ENCODE results near the gene DRG2.

Gene DRG2, protein sequence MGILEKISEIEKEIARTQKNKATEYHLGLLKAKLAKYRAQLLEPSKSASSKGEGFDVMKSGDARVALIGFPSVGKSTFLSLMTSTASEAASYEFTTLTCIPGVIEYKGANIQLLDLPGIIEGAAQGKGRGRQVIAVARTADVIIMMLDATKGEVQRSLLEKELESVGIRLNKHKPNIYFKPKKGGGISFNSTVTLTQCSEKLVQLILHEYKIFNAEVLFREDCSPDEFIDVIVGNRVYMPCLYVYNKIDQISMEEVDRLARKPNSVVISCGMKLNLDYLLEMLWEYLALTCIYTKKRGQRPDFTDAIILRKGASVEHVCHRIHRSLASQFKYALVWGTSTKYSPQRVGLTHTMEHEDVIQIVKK

DNA sequence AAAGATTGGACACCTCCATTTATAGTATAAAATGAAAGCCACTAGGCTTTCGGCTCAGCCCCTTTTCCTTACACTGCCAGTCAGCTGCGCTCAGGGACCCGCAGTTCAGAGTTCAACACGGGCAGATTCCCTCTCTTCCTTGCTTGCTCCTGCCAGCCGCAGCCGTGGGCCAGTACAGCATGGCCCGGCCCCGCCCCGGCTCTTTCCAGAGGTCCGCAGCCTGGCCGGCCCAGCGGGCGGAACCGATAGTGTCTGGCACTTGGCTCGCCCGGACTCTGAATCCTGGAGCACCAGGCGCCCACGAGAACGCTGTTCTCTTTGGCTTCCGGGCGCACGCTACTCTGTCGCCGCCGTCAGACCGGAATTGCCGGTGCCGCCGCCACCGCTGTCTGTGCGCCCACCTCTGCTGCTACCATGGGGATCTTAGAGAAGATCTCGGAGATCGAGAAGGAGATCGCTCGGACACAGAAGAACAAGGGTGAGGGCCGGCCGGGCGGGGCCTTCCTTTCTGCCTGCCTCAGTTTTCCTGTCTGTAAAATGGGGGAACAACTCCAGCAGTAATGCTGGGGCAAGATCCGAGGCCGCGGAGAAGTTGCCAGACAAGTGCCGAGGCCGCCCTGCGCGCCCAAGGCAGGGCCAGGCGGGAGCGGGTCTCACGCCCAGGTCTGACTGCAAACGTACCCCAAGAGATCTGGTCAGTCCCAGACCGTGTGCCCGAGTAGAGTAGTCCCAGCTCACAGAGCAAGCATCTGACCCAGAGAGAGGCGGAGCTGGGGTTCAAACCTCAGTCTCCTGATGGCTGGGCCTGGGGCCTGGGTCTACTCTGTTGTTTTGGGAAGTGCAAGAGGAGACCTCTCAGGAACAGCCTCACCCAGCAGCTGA is at the start of gene DRG2:
Gene DRG2 (plus strand): TSS at position 339 of the 882 bp plus-strand sequence. CDS start 76 bp downstream, at position 415.
- peak; percentile 94 to 96 for DNase-seq

DNA sequence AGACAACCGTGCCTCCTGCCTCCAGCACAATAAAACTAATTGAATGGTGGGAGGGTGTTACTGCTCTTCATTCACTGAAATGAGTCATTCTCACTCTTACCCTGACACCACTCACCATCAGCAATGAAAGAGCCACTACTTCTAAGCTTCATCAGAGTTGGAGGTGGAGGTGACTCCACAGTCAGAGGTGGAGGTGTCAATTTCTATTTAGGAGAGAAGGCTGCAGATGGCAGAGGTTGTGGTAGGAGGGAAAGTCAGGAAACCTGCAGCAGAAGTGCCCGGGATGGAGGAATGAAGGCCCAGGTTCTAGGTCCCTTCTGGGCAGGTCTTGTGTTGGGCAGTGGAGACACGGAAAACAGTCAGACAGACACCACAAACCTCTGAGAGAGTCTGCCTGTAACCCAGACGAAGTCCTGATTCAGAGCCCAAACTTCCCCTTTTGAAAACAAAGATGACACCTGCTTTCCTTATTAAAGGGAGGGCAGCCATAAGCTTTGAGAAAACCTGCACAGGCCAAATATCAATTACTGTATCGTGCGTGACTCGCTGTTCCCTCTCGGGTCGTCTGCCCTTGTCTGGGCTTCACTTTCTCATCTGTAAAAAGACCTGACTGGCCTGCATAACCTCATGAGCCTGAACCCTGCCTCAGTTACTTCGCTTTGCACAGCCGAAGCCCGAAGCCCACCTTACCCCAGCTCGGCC is 49.4 kb upstream of the DRG2 start:
- DNase-seq, result peak; percentile 11 to 21

GRCh38 chr17:18038861-18039534 is 48.8 kb upstream of the DRG2 start, which contains the start of the genes ATPAF2 and GID4:
Gene ATPAF2, minus strand, starts transcription at chr17:18039168. Its CDS starts 155 bp downstream, at chr17:18039013.
Gene GID4, plus strand, starts transcription at chr17:18039408. Its CDS starts 57 bp downstream, at chr17:18039465.
- peak; percentile 99 to 100 for DNase-seq

GRCh38 chr17:18039535-18040260 is 48.0 kb upstream of the DRG2 start:
- DNase-seq, result peak in 1 of 2 donors; percentile 13

DNA sequence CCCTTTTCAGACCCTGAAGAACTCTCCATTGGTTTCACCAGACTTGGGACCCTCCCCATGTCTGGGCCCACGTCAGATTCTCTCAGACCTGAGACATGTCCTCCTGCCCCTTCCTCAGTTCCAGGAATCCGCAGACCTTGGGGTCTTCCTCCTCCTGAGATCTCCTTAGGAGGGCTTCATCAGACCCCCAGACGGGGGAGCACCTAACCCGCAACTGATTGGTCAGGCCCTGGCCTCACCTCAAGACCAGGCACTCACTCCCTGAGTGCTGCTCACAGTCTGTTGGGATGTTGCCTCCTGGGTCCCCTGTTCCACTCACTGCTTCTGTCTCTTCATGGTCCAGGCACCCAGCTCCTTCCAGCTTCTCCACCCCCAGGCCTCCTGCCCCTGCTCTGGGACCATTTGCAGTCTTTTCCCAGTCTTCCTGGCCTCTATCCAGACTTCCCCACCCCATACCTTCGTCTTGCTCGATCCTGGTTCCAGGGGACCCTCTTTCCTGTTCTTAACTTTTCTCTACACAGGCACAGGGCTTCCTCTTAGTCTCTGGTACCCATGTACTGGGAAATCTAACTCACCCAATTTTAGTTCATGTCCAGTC is 47.4 kb upstream of the DRG2 start:
- no peak for DNase-seq

DNA sequence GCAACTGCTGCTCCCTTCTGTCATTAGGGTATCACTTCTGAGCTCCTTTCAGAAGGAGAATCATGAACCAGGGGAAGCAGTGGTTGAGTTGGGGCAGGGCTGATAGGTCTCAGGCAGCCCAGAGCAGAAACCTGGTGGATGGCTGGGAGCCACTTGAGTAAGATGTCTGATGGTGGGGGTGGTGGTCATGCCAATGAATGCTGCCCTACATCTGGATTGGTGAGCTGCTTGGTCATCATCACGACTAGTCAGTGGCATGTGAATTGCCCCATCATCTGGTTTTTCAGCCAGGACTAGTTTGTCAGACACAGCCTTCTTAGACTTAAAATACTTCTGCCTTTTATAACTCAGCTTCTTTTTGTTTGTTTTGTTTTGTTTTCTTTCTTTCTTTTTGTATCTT is 46.0 kb upstream of the DRG2 start:
- no peak for DNase-seq

DNA sequence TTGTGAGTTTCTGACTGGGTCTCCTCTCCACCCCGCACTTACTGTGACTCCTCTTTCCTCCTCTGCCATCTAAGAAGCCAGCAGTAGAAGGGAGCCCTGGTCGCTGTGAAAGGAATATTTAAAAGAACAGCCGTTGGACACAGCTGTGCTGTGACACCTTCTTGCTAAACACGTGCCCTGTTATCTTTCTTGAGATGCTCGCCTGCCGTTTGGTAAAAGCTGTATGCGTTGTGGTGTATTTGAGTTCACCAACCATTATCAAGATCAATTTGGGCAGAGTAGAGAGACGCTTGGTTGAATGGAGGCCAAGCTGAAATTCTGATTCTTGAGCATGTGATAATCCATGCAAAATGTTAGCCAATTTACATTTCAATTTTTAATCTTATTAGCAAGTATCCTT is 44.8 kb upstream of the DRG2 start:
- DNase-seq, result no peak

DNA sequence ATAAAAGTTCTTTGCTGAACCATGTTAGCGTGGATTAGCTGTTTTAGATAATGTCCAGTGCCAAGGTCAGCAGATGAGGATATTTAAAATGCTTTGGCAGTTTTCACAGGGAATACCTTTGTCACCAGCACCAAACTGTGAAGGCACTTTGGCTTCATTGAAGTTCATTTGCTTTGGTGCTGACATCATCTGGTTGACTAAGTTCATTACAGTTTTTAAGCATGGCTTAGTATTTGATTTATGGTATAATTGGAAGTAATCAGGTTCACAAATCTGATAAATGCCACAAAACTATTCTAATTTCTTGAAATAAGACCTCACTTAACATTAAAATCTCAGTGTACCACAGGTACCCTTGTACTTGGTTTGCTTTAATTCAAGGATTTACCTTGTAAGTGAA is 44.3 kb upstream of the DRG2 start:
- no peak for DNase-seq

- no peak for DNase-seq
Observed at GRCh38 chr17:18044609-18045008, 43.1 kb upstream of the DRG2 start.

DNA sequence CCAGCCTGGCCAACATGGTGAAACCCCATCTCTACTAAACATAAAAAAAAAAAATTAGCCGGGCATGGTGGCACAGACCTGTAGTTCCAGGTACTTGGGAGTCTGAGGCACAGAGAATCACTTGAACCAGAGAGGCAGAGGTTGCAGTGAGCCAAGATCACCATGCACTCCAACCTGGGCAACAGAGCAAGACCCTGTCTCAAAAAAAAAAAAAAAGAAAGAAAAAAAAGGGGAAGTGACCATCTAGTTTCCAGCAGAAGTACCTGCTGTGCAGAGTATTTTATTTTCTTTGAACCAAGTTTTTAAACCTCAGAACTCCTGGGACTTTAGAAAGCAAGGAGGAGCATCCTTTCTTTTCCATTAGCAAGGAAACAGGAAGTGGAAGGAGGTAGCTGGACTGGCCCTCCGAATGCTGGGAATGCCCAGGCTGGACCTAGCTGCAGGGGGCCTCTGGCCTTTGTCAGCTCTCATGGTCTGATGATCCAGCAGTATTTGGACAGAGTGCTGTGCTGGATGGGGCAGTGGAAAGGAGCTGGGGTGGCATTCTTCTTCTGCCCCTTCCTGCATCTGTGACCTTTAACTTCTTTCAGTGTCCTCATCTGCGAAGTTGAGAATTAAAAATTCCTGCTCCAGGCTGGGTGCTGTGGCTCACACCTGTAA is 41.9 kb upstream of the DRG2 start:
- DNase-seq, result no peak

GRCh38 chr17:18055597-18055996 is 32.2 kb upstream of the DRG2 start:
- no peak for DNase-seq

GRCh38 chr17:18056214-18056613 is 31.5 kb upstream of the DRG2 start:
- DNase-seq, result no peak

DNA sequence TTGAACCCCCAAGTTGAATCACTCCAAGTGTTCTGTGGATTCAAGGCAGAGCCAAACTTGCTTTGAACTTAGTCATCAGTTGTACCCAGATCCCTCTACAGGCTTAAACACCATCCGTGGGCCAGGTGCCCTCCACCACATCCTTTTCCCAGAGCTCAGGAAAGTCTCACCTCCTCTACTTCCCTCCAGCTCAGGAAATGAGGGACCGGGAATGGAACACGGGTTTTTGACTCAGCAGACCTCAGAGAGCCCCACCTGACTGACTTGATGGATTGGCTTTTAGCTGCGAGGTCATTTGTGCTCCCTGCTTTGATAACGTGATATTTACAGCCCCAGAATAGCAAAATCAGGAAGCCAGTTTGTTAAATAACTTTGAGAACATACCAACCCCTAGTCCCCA is 28.5 kb upstream of the DRG2 start:
- no peak for DNase-seq

- DNase-seq, result no peak
Observed at GRCh38 chr17:18064053-18064452, 23.7 kb upstream of the DRG2 start.

DNA sequence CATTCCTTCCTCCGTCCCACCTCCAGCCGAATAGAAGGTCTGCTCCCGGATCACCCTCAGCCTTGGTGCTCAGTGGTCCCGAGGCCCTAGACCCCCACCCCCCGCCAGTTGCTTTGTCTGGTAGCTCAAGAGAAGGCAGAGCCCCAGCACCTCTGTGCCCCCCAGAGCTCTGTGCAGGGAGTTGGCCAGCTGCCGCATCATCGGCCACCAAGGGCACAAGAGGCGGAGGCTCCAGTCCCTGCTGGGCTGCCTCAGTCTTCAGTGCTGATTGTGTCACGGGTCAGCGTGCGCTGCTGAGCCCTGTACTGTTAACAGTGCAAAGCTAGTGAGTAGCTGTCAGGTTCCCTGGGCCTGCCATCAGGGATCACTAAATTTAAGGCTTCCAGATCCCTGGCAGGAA is 22.2 kb upstream of the DRG2 start:
- no peak for DNase-seq

DNA sequence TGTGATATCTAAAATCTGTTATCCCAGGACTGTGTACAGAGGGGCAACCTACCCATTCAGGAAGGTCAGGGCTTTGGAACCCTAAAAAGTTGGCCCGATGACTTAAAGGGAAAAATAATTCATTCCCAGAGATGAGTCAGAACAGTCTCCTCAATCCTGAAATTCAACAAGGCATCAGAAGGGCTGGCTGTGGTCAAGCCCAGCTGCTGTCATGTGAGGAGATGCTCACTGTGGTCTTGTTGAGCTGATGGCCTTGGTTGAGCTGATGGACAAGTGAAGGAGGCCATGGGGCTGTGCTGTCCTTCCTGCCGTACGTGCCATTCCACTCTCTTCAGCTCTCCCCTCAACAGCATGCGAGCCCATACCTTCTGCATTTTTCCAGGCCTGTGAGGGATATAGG is 20.9 kb upstream of the DRG2 start:
- DNase-seq, result no peak

- no peak for DNase-seq
Observed at GRCh38 chr17:18069101-18069500, 18.6 kb upstream of the DRG2 start.

- no peak for DNase-seq
Observed at GRCh38 chr17:18070861-18071340, 16.8 kb upstream of the DRG2 start.

DNA sequence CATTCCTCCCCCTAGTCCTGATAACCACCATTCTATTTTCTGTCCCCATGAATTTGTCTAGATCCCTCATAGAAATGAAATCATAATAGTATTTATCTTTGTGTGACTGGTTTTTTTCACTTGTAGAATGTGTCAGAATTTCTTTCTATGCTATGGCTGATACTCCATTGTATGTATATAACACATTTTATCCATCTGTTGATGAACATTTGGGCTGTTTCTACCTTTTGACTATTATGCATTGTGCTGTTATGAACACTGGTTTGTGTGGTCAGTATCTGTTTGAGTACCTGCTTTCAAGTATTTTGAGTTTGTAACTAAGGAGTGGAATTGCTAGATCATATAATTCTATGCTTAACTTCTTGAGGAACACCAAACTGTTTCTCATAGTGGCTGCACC is 16.0 kb upstream of the DRG2 start:
- DNase-seq, result no peak

DNA sequence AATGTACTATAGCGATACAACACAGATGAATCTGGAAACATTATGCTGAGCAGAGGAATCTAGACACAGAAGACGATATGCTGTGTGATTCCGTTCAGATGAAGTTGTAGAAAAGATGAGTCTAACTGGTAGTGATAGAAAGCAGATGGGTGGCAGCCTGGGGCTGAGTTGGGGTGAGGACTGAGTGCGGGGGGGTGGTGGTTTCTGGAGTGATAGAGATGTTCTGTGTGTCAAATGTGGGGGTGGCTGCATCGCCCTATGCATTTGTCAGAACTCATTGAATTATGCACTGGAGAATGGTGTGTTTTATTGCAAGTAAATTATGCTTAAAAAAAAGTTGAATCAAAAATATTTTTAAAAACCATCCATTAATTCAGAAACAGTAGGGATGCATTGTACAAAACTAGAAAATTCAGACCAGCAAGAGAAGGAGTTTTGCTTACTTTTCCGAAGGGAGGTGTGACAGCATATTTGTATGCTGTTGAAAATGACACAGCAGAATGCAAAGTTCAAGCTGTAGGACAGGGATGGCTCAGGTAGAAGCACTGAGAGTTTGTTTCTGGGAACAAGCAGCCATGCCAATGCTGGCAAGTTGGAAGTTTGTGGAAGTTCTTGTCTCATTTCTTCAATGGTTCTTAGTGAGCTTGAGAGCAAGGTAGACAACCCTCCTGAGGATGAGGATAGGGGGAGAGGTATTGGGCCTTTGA is 13.0 kb upstream of the DRG2 start:
- no peak for DNase-seq

Data from stimulated activated CD4-positive, alpha-beta T cell treated with anti-CD3 and anti-CD28 coated beads, Interleukin-2, amount 100 ng/mL, for 48 hours (primary cell).